A375 (cell line): ENCODE results near the gene ABCG1. TPM values are rescaled to one million over a fixed set of nuclear protein-coding genes. Genes with fewer than 3 reads are reported as not detected.

Experiments
- small RNA-seq: library from RNA; depleted of rRNA; stranded (forward); fragments of <200 nt; gene quantifications from one replicate; pipeline ENCODE3, GENCODE V24; 2014
- total RNA-seq: library from RNA; depleted of rRNA; stranded (reverse); fragments of >200 nt; shearing (Covaris generic); gene quantifications from 2 replicates; pipeline ENCODE4 v1.2.3, GENCODE V29; 2014; rRNA removed

ABCG1 gene
- 2.6 and 3.9 TPM in 2 replicates for total RNA-seq

DNA sequence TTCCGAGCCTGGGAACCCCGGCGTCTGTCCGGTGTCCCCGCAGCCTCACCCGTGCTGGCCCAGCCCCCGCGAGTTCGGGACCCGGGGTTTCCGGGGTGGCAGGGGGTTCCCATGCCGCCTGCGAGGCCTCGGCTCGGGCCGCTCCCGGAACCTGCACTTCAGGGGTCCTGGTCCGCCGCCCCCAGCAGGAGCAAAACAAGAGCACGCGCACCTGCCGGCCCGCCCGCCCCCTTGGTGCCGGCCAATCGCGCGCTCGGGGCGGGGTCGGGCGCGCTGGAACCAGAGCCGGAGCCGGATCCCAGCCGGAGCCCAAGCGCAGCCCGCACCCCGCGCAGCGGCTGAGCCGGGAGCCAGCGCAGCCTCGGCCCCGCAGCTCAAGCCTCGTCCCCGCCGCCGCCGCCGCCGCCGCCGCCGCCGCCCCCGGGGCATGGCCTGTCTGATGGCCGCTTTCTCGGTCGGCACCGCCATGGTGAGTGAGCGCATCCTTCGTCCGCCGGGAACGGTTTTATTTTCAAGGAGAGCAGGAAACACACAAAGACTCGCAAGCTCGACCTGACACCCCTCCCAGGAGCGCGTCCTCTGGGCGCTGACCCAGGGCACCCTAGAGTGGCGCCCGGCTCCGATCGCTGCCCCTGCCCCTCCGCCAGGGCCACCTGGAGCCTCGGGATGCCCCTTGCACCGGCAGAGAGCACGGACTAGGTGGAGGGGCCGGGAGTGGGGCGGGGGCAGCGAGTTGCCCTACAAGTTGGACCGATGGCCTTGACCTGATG lies at the start of gene ABCG1:
Gene ABCG1, plus strand, starts transcription at position 305 of the 770 bp plus-strand sequence. Its CDS starts 123 bp downstream, at position 428.

DNA sequence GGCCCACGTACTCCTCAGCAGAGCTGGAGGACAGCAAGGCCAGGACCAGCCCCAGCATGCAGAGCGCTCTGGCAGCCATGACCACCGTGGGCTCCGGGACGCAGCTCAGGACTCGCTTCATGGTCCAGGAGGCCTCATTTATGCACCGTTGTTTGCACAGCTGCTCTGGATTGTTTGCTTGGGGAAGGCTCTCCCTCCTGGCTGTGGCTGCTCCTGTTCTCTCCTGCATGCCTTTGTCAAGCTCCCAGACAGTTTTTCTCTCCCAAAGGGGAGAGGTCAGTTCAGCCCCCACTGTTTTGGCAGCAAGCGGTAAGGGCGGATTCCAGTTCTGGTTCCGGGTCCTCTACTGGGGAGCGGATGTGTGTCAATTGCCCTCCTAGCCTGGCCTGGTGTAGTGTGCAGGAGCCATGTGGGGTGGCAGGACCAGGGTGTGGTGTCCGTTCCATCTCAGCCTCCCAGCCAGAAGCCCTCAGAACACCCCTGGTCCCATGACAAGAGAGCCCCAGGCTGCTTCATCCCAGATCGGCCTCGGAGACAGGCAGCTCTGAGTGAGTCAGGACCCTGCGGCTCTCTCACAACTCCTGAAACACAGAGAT lies 96.5 kb downstream of the ABCG1 start, which contains the start of gene TFF3:
Gene TFF3, minus strand, starts transcription at position 114 of the 596 bp plus-strand sequence. Its CDS starts 35 bp downstream, at position 79.

Small RNAs within 50 kb of the gene (small RNA-seq; reads per million reads assigned to genes)
- not detected for gene RNA5SP492

Other genes with a start within 250 kb of the ABCG1 start
- 7.4 and 15.4 TPM in 2 replicates for gene ZBTB21, start 208.8 kb upstream of the ABCG1 start, total RNA-seq
- not detected in 2 replicates for gene UMODL1, start 147.8 kb upstream of the ABCG1 start, total RNA-seq
- gene TFF3, start 96.3 kb downstream of the ABCG1 start, total RNA-seq: 0.40 and 2.5 TPM in 2 replicates
- gene TFF2, start 131.9 kb downstream of the ABCG1 start, total RNA-seq: 2.3 and 2.8 TPM in 2 replicates
- gene TFF1, start 147.4 kb downstream of the ABCG1 start, total RNA-seq: not detected in 2 replicates
- gene TMPRSS3, start 176.9 kb downstream of the ABCG1 start, total RNA-seq: 0.45 and 0.79 TPM in 2 replicates
- gene UBASH3A, start 184.8 kb downstream of the ABCG1 start, total RNA-seq: not detected in 2 replicates